Measurements from ENCODE around the gene CDX1.

CDX1 gene

DNA sequence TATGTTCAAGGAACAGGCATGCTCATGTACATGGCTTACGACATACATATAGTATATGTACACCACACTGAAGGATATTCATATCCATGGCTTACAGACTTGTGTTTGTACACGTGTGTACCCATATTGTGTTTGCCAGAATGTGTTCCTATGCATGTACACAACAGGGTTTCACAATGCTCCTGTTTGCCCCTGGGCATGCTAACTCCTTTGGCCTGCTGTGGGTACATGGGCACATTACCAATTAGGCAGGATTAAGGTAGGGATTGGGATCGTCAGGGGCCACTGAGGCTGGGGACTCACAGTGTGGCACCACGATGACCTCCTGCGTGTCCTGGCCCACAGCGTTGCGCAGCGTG, 37.1 kb upstream of the CDX1 start:
- H3K4me3 ChIP-seq (ENCODE audit: low read depth in 1 of 2, low read length in 1 of 2): no peak overlapping the region
- H3K36me3 ChIP-seq: no peaks in the 10 kb centered on the region
- H3K27ac ChIP-seq: no peak overlapping the region
- TF ChIP-seq, protein P1, sequence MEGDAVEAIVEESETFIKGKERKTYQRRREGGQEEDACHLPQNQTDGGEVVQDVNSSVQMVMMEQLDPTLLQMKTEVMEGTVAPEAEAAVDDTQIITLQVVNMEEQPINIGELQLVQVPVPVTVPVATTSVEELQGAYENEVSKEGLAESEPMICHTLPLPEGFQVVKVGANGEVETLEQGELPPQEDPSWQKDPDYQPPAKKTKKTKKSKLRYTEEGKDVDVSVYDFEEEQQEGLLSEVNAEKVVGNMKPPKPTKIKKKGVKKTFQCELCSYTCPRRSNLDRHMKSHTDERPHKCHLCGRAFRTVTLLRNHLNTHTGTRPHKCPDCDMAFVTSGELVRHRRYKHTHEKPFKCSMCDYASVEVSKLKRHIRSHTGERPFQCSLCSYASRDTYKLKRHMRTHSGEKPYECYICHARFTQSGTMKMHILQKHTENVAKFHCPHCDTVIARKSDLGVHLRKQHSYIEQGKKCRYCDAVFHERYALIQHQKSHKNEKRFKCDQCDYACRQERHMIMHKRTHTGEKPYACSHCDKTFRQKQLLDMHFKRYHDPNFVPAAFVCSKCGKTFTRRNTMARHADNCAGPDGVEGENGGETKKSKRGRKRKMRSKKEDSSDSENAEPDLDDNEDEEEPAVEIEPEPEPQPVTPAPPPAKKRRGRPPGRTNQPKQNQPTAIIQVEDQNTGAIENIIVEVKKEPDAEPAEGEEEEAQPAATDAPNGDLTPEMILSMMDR (IDR thresholded peaks at IDR 0.05): no peak
- no peaks in the 10 kb centered on the region for H3K4me1 ChIP-seq (ENCODE audit: control insufficient read depth in 1 of 2, insufficient read depth in 1 of 2, low read depth in 1 of 2, low read length in 1 of 2)
- peaks cover 10% of the 10 kb centered on the region for H3K27me3 ChIP-seq
- H3K9me3 ChIP-seq: no peaks in the 10 kb centered on the region

DNA sequence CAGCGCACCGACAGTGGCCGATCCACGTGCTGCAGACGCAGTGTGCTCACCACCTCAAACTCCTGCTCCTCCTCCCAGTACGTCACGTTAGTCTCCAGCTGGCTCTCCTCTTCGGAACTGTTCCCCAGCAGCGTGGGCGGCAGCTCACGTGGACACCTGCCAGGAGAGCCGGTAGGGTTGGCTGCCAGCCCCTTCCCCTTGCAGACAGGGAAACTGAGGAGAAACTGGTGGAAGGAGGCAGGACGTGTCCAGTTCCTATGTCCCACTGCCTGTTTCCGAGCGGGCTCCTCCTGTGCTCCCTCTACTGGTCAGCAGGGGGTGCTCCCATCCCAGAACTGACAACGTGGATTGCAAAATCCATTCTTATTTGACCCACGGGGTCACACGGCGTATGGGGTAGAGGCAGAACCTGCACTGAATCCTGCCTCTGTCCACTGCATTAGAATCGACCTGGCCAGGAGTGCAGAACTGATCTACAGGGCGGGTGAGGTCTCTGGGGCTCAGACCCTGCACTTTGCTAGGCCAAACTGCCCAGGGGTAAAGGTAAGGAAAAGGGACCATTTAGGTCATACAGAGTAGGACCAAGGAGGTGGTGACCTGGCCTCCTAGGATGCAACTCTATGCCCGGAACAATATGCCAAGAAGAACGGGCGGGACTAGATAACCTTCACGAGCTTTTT, 36.6 kb upstream of the CDX1 start:
- TF ChIP-seq, protein P1 (IDR thresholded peaks at IDR 0.05): peak; percentile 56
- H3K27me3 ChIP-seq: peaks cover 11% of the 10 kb centered on the region
- H3K9me3 ChIP-seq: no peaks in the 10 kb centered on the region
- no peak overlapping the region for H3K27ac ChIP-seq
- no peaks in the 10 kb centered on the region for H3K36me3 ChIP-seq
- H3K4me1 ChIP-seq (ENCODE audit: control insufficient read depth in 1 of 2, insufficient read depth in 1 of 2, low read depth in 1 of 2, low read length in 1 of 2): no peaks in the 10 kb centered on the region
- H3K4me3 ChIP-seq (ENCODE audit: low read depth in 1 of 2, low read length in 1 of 2): no peak overlapping the region

DNA sequence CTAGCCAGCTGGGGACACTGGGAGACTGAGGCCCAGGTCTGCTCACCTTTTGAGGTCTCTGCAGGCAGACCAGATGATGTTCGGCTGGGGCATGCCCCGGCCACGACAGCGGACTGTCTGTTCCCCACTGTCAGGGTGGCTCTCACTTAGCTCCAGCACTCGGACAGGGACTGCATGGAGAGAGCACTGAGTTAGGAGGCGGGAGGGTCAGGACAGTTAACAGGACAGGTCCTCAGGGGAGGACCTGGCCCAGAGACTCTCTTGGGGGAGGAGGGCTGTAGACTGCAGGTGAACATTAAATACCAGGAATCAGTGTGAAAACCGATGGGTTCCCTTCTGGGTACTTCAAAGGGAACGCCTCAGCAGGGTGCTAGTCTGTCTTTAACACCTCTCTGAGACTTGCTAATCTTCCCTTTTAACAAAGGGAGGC, 36.1 kb upstream of the CDX1 start:
- Histone ChIP-seq H3K4me1 (ENCODE audit: control insufficient read depth in 1 of 2, insufficient read depth in 1 of 2, low read depth in 1 of 2, low read length in 1 of 2) (no peaks in the 10 kb centered on the region), H3K36me3 (no peaks in the 10 kb centered on the region), H3K27ac (no peak overlapping the region), H3K27me3 (peaks cover 11% of the 10 kb centered on the region), H3K4me3 (ENCODE audit: low read depth in 1 of 2, low read length in 1 of 2) (no peak overlapping the region), H3K9me3 (no peaks in the 10 kb centered on the region)
- TF ChIP-seq, protein P1 (IDR thresholded peaks at IDR 0.05): no peak

DNA sequence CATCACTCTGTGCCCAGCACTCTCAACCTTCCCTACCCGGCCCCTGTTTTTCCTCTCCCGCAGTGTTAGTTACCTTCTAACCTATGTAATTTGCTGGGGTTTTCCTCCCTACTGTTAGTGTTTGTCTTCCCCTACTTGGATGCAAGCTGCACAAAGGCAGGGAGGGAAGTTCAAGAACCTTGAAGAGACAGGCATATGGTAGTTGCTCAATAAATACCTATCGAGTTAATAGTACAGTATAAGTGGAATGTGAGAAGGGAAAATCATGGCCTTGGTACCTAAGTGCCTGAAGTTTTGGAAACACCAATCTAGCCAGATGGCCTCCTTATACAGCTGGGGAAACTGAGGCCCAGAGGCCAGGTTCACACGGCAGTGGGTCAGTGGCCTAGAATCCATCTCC, 35.1 kb upstream of the CDX1 start:
- no peak overlapping the region for H3K27ac ChIP-seq
- H3K9me3 ChIP-seq: no peaks in the 10 kb centered on the region
- H3K4me3 ChIP-seq (ENCODE audit: low read depth in 1 of 2, low read length in 1 of 2): no peak overlapping the region
- H3K4me1 ChIP-seq (ENCODE audit: control insufficient read depth in 1 of 2, insufficient read depth in 1 of 2, low read depth in 1 of 2, low read length in 1 of 2): no peaks in the 10 kb centered on the region
- H3K27me3 ChIP-seq: peaks cover 11% of the 10 kb centered on the region
- TF ChIP-seq, protein P1 (IDR thresholded peaks at IDR 0.05): no peak
- H3K36me3 ChIP-seq: no peaks in the 10 kb centered on the region

DNA sequence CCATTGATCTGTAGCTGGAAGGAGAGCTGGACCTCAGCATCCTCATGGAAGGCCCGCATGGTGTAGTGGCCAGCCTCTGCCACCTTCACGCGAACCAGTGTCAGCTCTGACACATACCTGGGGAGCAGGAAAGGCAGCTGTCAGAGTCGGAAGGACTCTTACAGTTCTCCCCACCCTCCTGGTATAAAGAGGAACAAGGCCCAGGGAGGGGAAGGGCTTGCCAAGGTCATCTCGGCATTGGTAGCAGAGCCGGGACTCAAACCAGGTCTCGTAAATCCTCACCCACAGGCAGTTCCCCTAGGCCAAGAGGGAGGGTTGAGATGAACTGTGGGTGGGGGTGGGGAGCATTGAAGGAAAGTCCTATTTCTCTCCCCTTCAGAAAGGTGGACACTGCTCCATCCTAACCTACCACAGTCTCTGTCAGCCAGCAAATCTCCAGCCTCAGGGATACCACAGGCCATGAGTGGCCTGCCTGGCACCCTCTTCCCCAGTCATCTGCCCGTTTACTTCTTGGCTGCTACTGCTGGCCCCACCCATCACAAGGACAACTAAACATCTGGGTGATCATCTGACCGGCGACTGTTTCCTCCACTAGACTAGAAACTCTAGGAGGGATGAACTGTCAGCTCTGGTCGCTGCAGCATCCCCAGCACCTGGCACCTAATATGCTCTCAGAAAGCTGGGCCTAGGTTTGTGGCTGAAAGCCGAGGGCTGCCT, 34.4 kb upstream of the CDX1 start:
- Histone ChIP-seq H3K9me3 (no peaks in the 10 kb centered on the region), H3K36me3 (no peaks in the 10 kb centered on the region), H3K27me3 (peaks cover 11% of the 10 kb centered on the region), H3K27ac (no peak overlapping the region), H3K4me1 (ENCODE audit: control insufficient read depth in 1 of 2, insufficient read depth in 1 of 2, low read depth in 1 of 2, low read length in 1 of 2) (no peaks in the 10 kb centered on the region), H3K4me3 (ENCODE audit: low read depth in 1 of 2, low read length in 1 of 2) (no peak overlapping the region)
- TF ChIP-seq, protein P1 (IDR thresholded peaks at IDR 0.05): no peak

Data from neutrophil (primary cell).